ENCODE results near the gene SPEG. TPM values are rescaled to one million over a fixed set of nuclear protein-coding genes. Genes with fewer than 3 reads are reported as not detected.

The SPEG gene
- total RNA-seq, 4 donors from 2014 or later, result 6.7 to 10.2 (median 8.1) TPM

DNA sequence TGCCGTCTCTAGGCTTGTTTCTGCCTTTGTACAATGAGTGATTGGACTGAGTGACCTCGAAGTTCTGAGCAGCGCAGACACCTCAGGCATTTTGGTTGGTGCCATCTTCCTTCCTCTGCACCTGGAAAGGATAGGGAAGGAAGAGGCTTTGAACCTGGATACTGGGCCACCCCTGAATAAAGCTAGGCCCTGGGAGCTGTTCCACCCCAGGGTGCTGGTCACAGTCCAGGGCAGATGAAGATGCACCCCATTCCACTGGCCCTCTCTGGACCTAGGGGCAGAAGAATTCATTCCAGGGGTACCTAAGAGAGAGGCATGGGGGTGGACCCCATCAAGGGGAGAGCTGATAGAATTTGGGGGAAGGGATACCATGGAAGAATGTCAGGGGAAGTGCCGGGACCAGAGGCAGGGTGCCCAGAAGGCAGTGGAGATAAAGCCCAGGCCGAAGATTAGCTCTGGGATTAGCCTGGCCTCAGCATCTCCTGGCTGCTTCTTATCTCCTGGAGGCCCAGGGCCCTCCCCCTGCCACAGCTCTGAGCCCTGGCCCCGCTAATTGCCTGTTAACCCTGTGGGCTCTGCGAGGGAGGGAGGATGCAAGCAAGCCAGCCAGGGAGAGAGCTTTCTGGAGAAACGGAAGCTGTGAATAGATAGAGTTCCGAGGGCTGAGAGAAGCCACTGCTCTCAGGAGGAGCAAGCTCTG lies 91.0 kb downstream of the SPEG start:
- Histone ChIP-seq H3K4me1 (peaks cover 0 to 36% (median 11%) of the 10 kb centered on the region in 4 donors), H3K9me3 (no peaks in the 10 kb centered on the region), H3K27ac (no peak overlapping the region), H3K36me3 (no peaks in the 10 kb centered on the region), H3K27me3 (peaks cover 0 to 92% of the 10 kb centered on the region in 2 donors), H3K4me3 (no peak overlapping the region)
- DNase-seq (ENCODE audit: low spot score in 2 of 2), result no peak
- WGBS, 2 donors, result 66% methylated on average over 9 of the region's 9 CpGs
- TF ChIP-seq POLR2A (IDR thresholded peaks at IDR 0.05), result no peak
- TF ChIP-seq CTCF (IDR thresholded peaks at IDR 0.05), result no peak
- TF ChIP-seq EP300 (IDR thresholded peaks at IDR 0.05), result no peak

- Histone ChIP-seq H3K27ac (no peak overlapping the region), H3K4me1 (peaks cover 0 to 30% (median 11%) of the 10 kb centered on the region in 4 donors), H3K36me3 (no peaks in the 10 kb centered on the region), H3K4me3 (no peak overlapping the region), H3K27me3 (peaks cover 0 to 84% of the 10 kb centered on the region in 2 donors), H3K9me3 (no peaks in the 10 kb centered on the region)
- TF ChIP-seq POLR2A (IDR thresholded peaks at IDR 0.05) (no peak), CTCF (IDR thresholded peaks at IDR 0.05) (no peak), EP300 (IDR thresholded peaks at IDR 0.05) (no peak)
- WGBS, 2 donors, result 67 to 68% methylated on average over 10 of the region's 11 CpGs
- no peak for DNase-seq (ENCODE audit: low spot score in 2 of 2)
These were observed 91.9 kb downstream of the SPEG start for GRCh38 chr2:219526320-219527075.

DNA sequence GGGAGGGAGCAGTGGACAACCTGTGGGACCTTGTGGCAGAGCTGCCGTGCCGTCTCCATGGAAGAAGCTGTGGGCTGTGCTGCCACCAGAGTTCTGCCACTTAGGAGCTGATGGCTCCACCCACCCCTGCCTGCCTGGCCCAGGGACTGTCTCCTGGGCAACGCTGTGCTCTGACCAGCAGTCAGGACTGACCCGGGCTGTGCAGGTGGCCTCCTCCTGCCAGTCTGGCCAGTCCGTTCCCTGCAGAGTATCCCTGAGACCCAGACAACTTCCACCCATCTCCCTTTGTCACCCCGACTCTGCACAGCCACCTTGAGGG lies 92.4 kb downstream of the SPEG start:
- TF ChIP-seq CTCF (IDR thresholded peaks at IDR 0.05) (no peak), POLR2A (IDR thresholded peaks at IDR 0.05) (no peak), EP300 (IDR thresholded peaks at IDR 0.05) (no peak)
- H3K9me3 ChIP-seq, result no peaks in the 10 kb centered on the region
- WGBS, 2 donors, result 44 to 61% methylated on average over 6 of the region's 6 CpGs
- H3K4me3 ChIP-seq, result no peak overlapping the region
- no peak for DNase-seq (ENCODE audit: low spot score in 2 of 2)
- no peak overlapping the region for H3K27ac ChIP-seq
- peaks cover 0 to 24% (median 11%) of the 10 kb centered on the region in 4 donors for H3K4me1 ChIP-seq
- no peaks in the 10 kb centered on the region for H3K36me3 ChIP-seq
- peaks cover 0 to 79% of the 10 kb centered on the region in 2 donors for H3K27me3 ChIP-seq

- Histone ChIP-seq H3K27me3 (peaks cover 0 to 75% of the 10 kb centered on the region in 2 donors), H3K9me3 (no peaks in the 10 kb centered on the region), H3K27ac (no peak overlapping the region), H3K4me3 (no peak overlapping the region), H3K4me1 (peaks cover 0 to 20% (median 8%) of the 10 kb centered on the region in 4 donors), H3K36me3 (no peaks in the 10 kb centered on the region)
- WGBS, 2 donors, result 64 to 77% methylated on average over 5 of the region's 5 CpGs
- no peak for DNase-seq (ENCODE audit: low spot score in 2 of 2)
- TF ChIP-seq POLR2A (IDR thresholded peaks at IDR 0.05), result no peak
- TF ChIP-seq EP300 (IDR thresholded peaks at IDR 0.05), result no peak
- TF ChIP-seq CTCF (IDR thresholded peaks at IDR 0.05), result no peak
These were observed 92.8 kb downstream of the SPEG start for GRCh38 chr2:219527472-219527871.

All from tibial nerve (tissue), 4 donors.